HCT116 (cell line): Measurements from ENCODE around the gene FOXF1. TPM values are rescaled to one million over a fixed set of nuclear protein-coding genes. Genes with fewer than 3 reads are reported as not detected.

Experiments used
- ATAC-seq: fragments of 200-7000 bp; cut with Tn5 transposase; 2 replicates; pipeline ENCODE4 v1.9.1; 2020; ENCODE audit warnings: mild to moderate bottlenecking, moderate library complexity
- BruUV-seq: library from RNA; stranded (reverse); fragments of 400-500 nt; replicated peaks from 2 replicates; lab custom pipeline; 2021; lab: Mats Ljungman, UMichigan
- CTCF ChIA-PET: fragments of 300-600 bp; sonication (Branson Sonifier 250); formaldehyde crosslinking; loops from one replicate; lab custom pipeline; 2021; ENCODE audit warnings: antibody characterized with exemption; lab: Charles Lee
- POLR2A ChIA-PET: fragments of 300-600, 350-600 bp; sonication (Branson Sonifier 250); formaldehyde crosslinking; loops from one replicate; lab custom pipeline; 2021; ENCODE audit warnings: antibody characterized with exemption; lab: Charles Lee
- RAD21 ChIA-PET, 2 experiments: fragments of 300-600 bp; sonication (Branson Sonifier 250); formaldehyde crosslinking; loops; one replicate each; lab custom pipeline; 2023; ENCODE audit warnings: low total read pairs in 2 of 2; ENCODE audit not compliant: uncharacterized antibody in 2 of 2, unreplicated experiment in 2 of 2, low non-redundant PET in 1 of 2; lab: Charles Lee
- DNase-seq: peaks from one replicate; pipeline ENCODE4 v3.0.0-alpha.2; 2010; ENCODE audit warnings: low read depth, low spot score
- H2AFZ ChIP-seq: fragments of 200-600 bp; shearing (Covaris generic), sonication (generic); 2 replicates; pipeline ENCODE4 v1.6.1; 2017; ENCODE audit warnings: low read depth, mixed run types, mixed read lengths, antibody characterized with exemption, low read length; ENCODE audit not compliant: poor library complexity, severe bottlenecking
- H3K27ac ChIP-seq: 2 replicates; pipeline ENCODE4 v1.5.1; 2012; ENCODE audit warnings: low read depth, low read length
- H3K27me3 ChIP-seq: fragments of 200-600 bp; sonication (generic); 2 replicates; pipeline ENCODE4 v1.6.1; 2016; ENCODE audit warnings: mixed run types, low read length, mixed read lengths; ENCODE audit not compliant: insufficient read depth
- H3K36me3 ChIP-seq, 2 experiments: fragments of 200-500 bp in 1 of 2; fragments of 200-600 bp in 1 of 2; sonication (Bioruptor generic) in 1 of 2; sonication (generic) in 1 of 2; 2 replicates each; pipeline versions ENCODE4 v1.5.1 to v1.6.1; 2014 to 2016; ENCODE audit warnings: low read length in 2 of 2, inconsistent platforms in 1 of 2, mixed read lengths in 1 of 2, mixed run types in 1 of 2; ENCODE audit not compliant: insufficient read depth in 2 of 2, control insufficient read depth in 1 of 2
- H3K4me1 ChIP-seq, 2 experiments: fragments of 200-600 bp in 1 of 2; sonication (generic) in 1 of 2; 2 replicates each; pipeline versions ENCODE4 v1.5.1 to v1.6.1; 2012 to 2017; ENCODE audit warnings: low read length in 2 of 2, inconsistent platforms in 1 of 2, mild to moderate bottlenecking in 1 of 2, mixed read lengths in 1 of 2, mixed run types in 1 of 2, moderate library complexity in 1 of 2; ENCODE audit not compliant: insufficient read depth in 2 of 2, control insufficient read depth in 1 of 2
- H3K4me2 ChIP-seq: fragments of 200-600 bp; sonication (generic); 2 replicates; pipeline ENCODE4 v1.6.1; 2017; ENCODE audit warnings: mixed run types, low read length, mixed read lengths
- H3K4me3 ChIP-seq, 2 experiments: fragments of 200-600 bp in 1 of 2; sonication (generic) in 1 of 2; replicated peaks in 1 of 2; 2 replicates each; pipeline ENCODE4 v1.5.1; 2011 to 2016; ENCODE audit warnings: low read length in 2 of 2, control low read depth in 1 of 2, low read depth in 1 of 2, mild to moderate bottlenecking in 1 of 2, mixed read lengths in 1 of 2, mixed run types in 1 of 2
- H3K79me2 ChIP-seq: fragments of 200-600 bp; sonication (generic); 2 replicates; pipeline ENCODE4 v1.6.1; 2017; ENCODE audit warnings: mild to moderate bottlenecking, mixed run types, low read length, moderate library complexity, mixed read lengths; ENCODE audit not compliant: insufficient read depth
- H3K9ac ChIP-seq: fragments of 200-600 bp; sonication (generic); 2 replicates; pipeline ENCODE4 v1.6.1; 2016; ENCODE audit warnings: low read length, mixed read lengths
- H3K9me2 ChIP-seq: fragments of 200-600 bp; sonication (generic), shearing (Covaris generic); 2 replicates; pipeline ENCODE4 v1.6.1; 2017; ENCODE audit warnings: mixed run types, mild to moderate bottlenecking, moderate library complexity; ENCODE audit not compliant: insufficient read depth
- H3K9me3 ChIP-seq, 2 experiments: fragments of 200-500 bp in 1 of 2; fragments of 200-600 bp in 1 of 2; sonication (Bioruptor generic) in 1 of 2; sonication (generic) in 1 of 2; 2 replicates each; pipeline ENCODE4 v1.6.1; 2014 to 2017; ENCODE audit warnings: low read length in 2 of 2, mixed read lengths in 2 of 2, inconsistent platforms in 1 of 2, low read depth in 1 of 2, mild to moderate bottlenecking in 1 of 2, mixed run types in 1 of 2, moderate library complexity in 1 of 2; ENCODE audit not compliant: control insufficient read depth in 1 of 2, insufficient read depth in 1 of 2
- H4K20me1 ChIP-seq: fragments of 200-600 bp; sonication (generic), shearing (Covaris generic); 2 replicates; pipeline ENCODE4 v1.6.1; 2017; ENCODE audit warnings: mixed run types, mild to moderate bottlenecking, moderate library complexity; ENCODE audit not compliant: insufficient read depth
- ATF3 ChIP-seq: IDR thresholded peaks from 2 replicates; pipeline ENCODE4 v1.6.1; 2012
- CBX3 ChIP-seq: IDR thresholded peaks from 2 replicates; pipeline ENCODE4 v1.6.1; 2012; ENCODE audit warnings: low read depth
- EGR1 ChIP-seq: IDR thresholded peaks from 2 replicates; pipeline ENCODE4 v1.6.1; 2012; ENCODE audit warnings: low read depth
- ELF1 ChIP-seq: IDR thresholded peaks from 2 replicates; pipeline ENCODE4 v1.6.1; 2012; ENCODE audit warnings: low read depth, borderline replicate concordance
- EZH2 ChIP-seq: fragments of 200-600 bp; sonication (generic); IDR thresholded peaks from 2 replicates; pipeline ENCODE4 v1.6.1; 2017; ENCODE audit warnings: antibody characterized with exemption, mixed run types
- EZH2phosphoT487 ChIP-seq: fragments of 200-600 bp; IDR thresholded peaks from 2 replicates; pipeline ENCODE4 v1.6.1; 2018; ENCODE audit warnings: antibody characterized with exemption, borderline replicate concordance
- FOSL1 ChIP-seq: IDR thresholded peaks from 2 replicates; pipeline ENCODE4 v1.6.1; 2012; ENCODE audit warnings: low read depth
- POLR2A ChIP-seq: IDR thresholded peaks from 2 replicates; pipeline ENCODE4 v1.7.0; 2011; ENCODE audit warnings: borderline replicate concordance; ENCODE audit not compliant: insufficient read depth, insufficient read length; ENCODE audit errors: extremely low read depth
- POLR2AphosphoS5 ChIP-seq: IDR thresholded peaks from 2 replicates; pipeline ENCODE4 v1.6.1; 2011; ENCODE audit warnings: mild to moderate bottlenecking, low read depth, low read length, moderate library complexity
- RAD21 ChIP-seq: IDR thresholded peaks from 2 replicates; pipeline ENCODE4 v1.6.1; 2012; ENCODE audit warnings: low read depth, mild to moderate bottlenecking
- SIN3A ChIP-seq: IDR thresholded peaks from 2 replicates; pipeline ENCODE4 v1.6.1; 2012; ENCODE audit warnings: low read depth
- SP1 ChIP-seq: IDR thresholded peaks from 2 replicates; pipeline ENCODE4 v1.6.1; 2012; ENCODE audit warnings: low read depth
- SRF ChIP-seq: IDR thresholded peaks from 2 replicates; pipeline ENCODE4 v1.6.1; 2012; ENCODE audit warnings: low read depth
- TCF7L2 ChIP-seq: IDR thresholded peaks from 2 replicates; pipeline ENCODE4 v1.7.0; 2011; ENCODE audit warnings: borderline replicate concordance, inconsistent platforms; ENCODE audit not compliant: insufficient read depth, insufficient read length; ENCODE audit errors: extremely low read depth
- YY1 ChIP-seq: IDR thresholded peaks from 2 replicates; pipeline ENCODE4 v1.6.1; 2011; ENCODE audit warnings: low read length, low read depth, moderate library complexity, mild to moderate bottlenecking; ENCODE audit not compliant: insufficient replicate concordance; ENCODE audit errors: extremely low read depth
- ZFX ChIP-seq: fragments of 450-650 bp; IDR thresholded peaks from 2 replicates; pipeline ENCODE4 v1.6.1; 2017
- ZNF274 ChIP-seq: fragments of 200-500 bp; sonication (Bioruptor generic); IDR thresholded peaks from 2 replicates; pipeline ENCODE4 v1.6.1; 2014; ENCODE audit warnings: mild to moderate bottlenecking, low read depth, low read length, inconsistent platforms
- intact Hi-C: fragments of 100-400 bp; cut with micrococcal nuclease; formaldehyde crosslinking; loops from 2 replicates; pipeline ENCODE4 v1.10.0; 2022
- total RNA-seq: library from RNA; stranded (reverse); gene quantifications from one replicate; pipeline ENCODE4 v1.2.1, GENCODE V29; 2021; ENCODE audit not compliant: unreplicated experiment
- TF ChIP-seq, protein P1 (sequence below): IDR thresholded peaks from 2 replicates; pipeline ENCODE4 v1.6.1; 2011; ENCODE audit warnings: mild to moderate bottlenecking, low read length, moderate library complexity; ENCODE audit not compliant: insufficient replicate concordance; ENCODE audit errors: extremely low read depth
- TF ChIP-seq, protein P2 (sequence below): IDR thresholded peaks from 2 replicates; pipeline ENCODE4 v1.6.1; 2012; ENCODE audit warnings: low read depth
- TF ChIP-seq, protein P3 (sequence below), 3 experiments: fragments of 200-600 bp in 1 of 3; sonication (generic) in 1 of 3; IDR thresholded peaks in 2 of 3; conservative IDR thresholded peaks in 1 of 3; 2 replicates each; pipeline ENCODE4 v1.5.1; 2012 to 2017; ENCODE audit warnings: low read depth in 2 of 3, low read length in 2 of 3, antibody characterized with exemption in 1 of 3, borderline replicate concordance in 1 of 3, control low read depth in 1 of 3, mild to moderate bottlenecking in 1 of 3, mixed read lengths in 1 of 3, mixed run types in 1 of 3, moderate library complexity in 1 of 3; ENCODE audit not compliant: insufficient read depth in 1 of 3

FOXF1 gene
- total RNA-seq, 1 experiment from 2014 or later: 2.4 TPM

DNA sequence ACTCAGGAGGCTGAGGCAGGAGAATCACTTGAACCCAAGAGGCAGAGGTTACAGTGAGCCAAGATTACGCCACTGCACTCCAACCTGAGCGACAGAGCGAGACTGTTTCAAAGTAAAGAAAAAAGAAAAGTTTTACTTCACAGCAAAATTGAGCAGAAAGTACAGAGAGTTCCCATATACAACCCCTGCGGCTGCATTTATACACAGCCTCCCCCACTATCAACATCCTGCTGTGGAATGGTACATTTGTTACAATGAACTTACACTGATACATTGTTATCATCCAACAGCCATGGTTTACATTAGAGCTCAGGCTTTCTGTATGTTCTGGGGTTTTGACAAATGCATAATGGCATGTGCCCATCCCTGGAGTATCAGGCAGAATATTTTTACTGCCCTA, 47.3 kb downstream of the FOXF1 start:
- Histone ChIP-seq H3K4me1 (peaks cover 4 to 15% of the 10 kb centered on the region in 2 experiments; a peak in 3 of 4 replicates), H2AFZ (no peak overlapping the region), H4K20me1 (no peaks in the 10 kb centered on the region; the same call in 1 of the 2 replicates), H3K79me2 (peaks cover 19% of the 10 kb centered on the region), H3K9ac (no peak overlapping the region), H3K9me2 (no peaks in the 10 kb centered on the region), H3K4me3 (no peak overlapping the region), H3K36me3 (peaks cover 0 to 7% of the 10 kb centered on the region in 2 experiments; a peak in 1 of 4 replicates), H3K27ac (no peak overlapping the region), H3K9me3 (no peaks in the 10 kb centered on the region), H3K27me3 (peaks cover 4% of the 10 kb centered on the region; the same call in 1 of the 2 replicates), H3K4me2 (no peak overlapping the region)
- ChIA-PET POLR2A (no interaction called here), RAD21 (no interaction called here), CTCF (interaction anchor here (1.6 to 2.0 kb wide), 3 partner anchors 317 to 646 kb away, joined by 4 to 5 read pairs (median 4); no protein-coding TSS in a partner anchor)
- DNase-seq: no peak
- no peak for TF ChIP-seq ELF1
- TF ChIP-seq YY1: no peak
- no peak for TF ChIP-seq POLR2A
- TF ChIP-seq, protein P1, sequence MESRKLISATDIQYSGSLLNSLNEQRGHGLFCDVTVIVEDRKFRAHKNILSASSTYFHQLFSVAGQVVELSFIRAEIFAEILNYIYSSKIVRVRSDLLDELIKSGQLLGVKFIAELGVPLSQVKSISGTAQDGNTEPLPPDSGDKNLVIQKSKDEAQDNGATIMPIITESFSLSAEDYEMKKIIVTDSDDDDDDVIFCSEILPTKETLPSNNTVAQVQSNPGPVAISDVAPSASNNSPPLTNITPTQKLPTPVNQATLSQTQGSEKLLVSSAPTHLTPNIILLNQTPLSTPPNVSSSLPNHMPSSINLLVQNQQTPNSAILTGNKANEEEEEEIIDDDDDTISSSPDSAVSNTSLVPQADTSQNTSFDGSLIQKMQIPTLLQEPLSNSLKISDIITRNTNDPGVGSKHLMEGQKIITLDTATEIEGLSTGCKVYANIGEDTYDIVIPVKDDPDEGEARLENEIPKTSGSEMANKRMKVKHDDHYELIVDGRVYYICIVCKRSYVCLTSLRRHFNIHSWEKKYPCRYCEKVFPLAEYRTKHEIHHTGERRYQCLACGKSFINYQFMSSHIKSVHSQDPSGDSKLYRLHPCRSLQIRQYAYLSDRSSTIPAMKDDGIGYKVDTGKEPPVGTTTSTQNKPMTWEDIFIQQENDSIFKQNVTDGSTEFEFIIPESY: no peak
- TF ChIP-seq, protein P2, sequence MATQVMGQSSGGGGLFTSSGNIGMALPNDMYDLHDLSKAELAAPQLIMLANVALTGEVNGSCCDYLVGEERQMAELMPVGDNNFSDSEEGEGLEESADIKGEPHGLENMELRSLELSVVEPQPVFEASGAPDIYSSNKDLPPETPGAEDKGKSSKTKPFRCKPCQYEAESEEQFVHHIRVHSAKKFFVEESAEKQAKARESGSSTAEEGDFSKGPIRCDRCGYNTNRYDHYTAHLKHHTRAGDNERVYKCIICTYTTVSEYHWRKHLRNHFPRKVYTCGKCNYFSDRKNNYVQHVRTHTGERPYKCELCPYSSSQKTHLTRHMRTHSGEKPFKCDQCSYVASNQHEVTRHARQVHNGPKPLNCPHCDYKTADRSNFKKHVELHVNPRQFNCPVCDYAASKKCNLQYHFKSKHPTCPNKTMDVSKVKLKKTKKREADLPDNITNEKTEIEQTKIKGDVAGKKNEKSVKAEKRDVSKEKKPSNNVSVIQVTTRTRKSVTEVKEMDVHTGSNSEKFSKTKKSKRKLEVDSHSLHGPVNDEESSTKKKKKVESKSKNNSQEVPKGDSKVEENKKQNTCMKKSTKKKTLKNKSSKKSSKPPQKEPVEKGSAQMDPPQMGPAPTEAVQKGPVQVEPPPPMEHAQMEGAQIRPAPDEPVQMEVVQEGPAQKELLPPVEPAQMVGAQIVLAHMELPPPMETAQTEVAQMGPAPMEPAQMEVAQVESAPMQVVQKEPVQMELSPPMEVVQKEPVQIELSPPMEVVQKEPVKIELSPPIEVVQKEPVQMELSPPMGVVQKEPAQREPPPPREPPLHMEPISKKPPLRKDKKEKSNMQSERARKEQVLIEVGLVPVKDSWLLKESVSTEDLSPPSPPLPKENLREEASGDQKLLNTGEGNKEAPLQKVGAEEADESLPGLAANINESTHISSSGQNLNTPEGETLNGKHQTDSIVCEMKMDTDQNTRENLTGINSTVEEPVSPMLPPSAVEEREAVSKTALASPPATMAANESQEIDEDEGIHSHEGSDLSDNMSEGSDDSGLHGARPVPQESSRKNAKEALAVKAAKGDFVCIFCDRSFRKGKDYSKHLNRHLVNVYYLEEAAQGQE: no peak
- TF ChIP-seq SRF: no peak
- TF ChIP-seq, protein P3, sequence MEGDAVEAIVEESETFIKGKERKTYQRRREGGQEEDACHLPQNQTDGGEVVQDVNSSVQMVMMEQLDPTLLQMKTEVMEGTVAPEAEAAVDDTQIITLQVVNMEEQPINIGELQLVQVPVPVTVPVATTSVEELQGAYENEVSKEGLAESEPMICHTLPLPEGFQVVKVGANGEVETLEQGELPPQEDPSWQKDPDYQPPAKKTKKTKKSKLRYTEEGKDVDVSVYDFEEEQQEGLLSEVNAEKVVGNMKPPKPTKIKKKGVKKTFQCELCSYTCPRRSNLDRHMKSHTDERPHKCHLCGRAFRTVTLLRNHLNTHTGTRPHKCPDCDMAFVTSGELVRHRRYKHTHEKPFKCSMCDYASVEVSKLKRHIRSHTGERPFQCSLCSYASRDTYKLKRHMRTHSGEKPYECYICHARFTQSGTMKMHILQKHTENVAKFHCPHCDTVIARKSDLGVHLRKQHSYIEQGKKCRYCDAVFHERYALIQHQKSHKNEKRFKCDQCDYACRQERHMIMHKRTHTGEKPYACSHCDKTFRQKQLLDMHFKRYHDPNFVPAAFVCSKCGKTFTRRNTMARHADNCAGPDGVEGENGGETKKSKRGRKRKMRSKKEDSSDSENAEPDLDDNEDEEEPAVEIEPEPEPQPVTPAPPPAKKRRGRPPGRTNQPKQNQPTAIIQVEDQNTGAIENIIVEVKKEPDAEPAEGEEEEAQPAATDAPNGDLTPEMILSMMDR (IDR thresholded peaks at IDR 0.05 in 2 of 3, conservative IDR thresholded peaks at IDR 0.05 in 1 of 3; ENCODE audit: borderline replicate concordance in 1 of 3, insufficient read depth in 1 of 3, low read depth in 2 of 3, low read length in 2 of 3): no peak
- no peak for TF ChIP-seq EZH2
- no peak for TF ChIP-seq CBX3
- no peak for TF ChIP-seq SP1
- no peak for TF ChIP-seq ZFX
- no peak for TF ChIP-seq TCF7L2
- TF ChIP-seq ZNF274: no peak
- TF ChIP-seq EZH2phosphoT487: no peak
- TF ChIP-seq POLR2AphosphoS5: no peak
- TF ChIP-seq EGR1: no peak
- TF ChIP-seq FOSL1: no peak
- TF ChIP-seq ATF3: no peak
- no peak for TF ChIP-seq SIN3A
- TF ChIP-seq RAD21: no peak
- ATAC-seq: no peak
- intact Hi-C loops: no loop called here
- BruUV-seq: no TSS peak
